Kidney glomerular epithelial cell (primary cell): ENCODE results near the gene PGLYRP2.

ENCODE experiments used
- DNase-seq: peaks from one replicate; lab custom pipeline; 2025; lab: John Stamatoyannopoulos, UW

The PGLYRP2 gene

GRCh38 chr19:15425321-15425950 lies 53.9 kb downstream of the PGLYRP2 start:
- DNase-seq = no peak

- no peak for DNase-seq
Measured at GRCh38 chr19:15424692-15425272, 54.5 kb downstream of the PGLYRP2 start.

- no peak for DNase-seq
Measured at GRCh38 chr19:15424121-15424520, 55.2 kb downstream of the PGLYRP2 start.

- DNase-seq = no peak
Measured at GRCh38 chr19:15423130-15423529, 56.2 kb downstream of the PGLYRP2 start.

- DNase-seq = no peak
Measured at GRCh38 chr19:15422296-15423075, 56.8 kb downstream of the PGLYRP2 start.

GRCh38 chr19:15421721-15422260 lies 57.5 kb downstream of the PGLYRP2 start:
- no peak for DNase-seq

GRCh38 chr19:15421136-15421695 lies 58.1 kb downstream of the PGLYRP2 start:
- DNase-seq = no peak

GRCh38 chr19:15419413-15420025 lies 59.8 kb downstream of the PGLYRP2 start:
- no peak for DNase-seq
